BLaER1 (cell line): ENCODE measurements around the gene DMAP1.

Experiments
- H3K27ac ChIP-seq: shearing (Covaris generic); formaldehyde crosslinking; 2 replicates; pipeline ENCODE4 v1.8.1; 2022
- H3K27me3 ChIP-seq: shearing (Covaris generic); formaldehyde crosslinking; 2 replicates; pipeline ENCODE4 v1.8.1; 2022
- H3K36me3 ChIP-seq: shearing (Covaris generic); formaldehyde crosslinking; 2 replicates; pipeline ENCODE4 v1.8.1; 2022
- H3K4me1 ChIP-seq: shearing (Covaris generic); formaldehyde crosslinking; 2 replicates; pipeline ENCODE4 v1.8.1; 2022
- H3K4me2 ChIP-seq: shearing (Covaris generic); formaldehyde crosslinking; 2 replicates; pipeline ENCODE4 v1.8.1; 2022
- H3K4me3 ChIP-seq: shearing (Covaris generic); formaldehyde crosslinking; 2 replicates; pipeline ENCODE4 v1.8.1; 2022
- H3K9ac ChIP-seq: shearing (Covaris generic); formaldehyde crosslinking; 2 replicates; pipeline ENCODE4 v1.8.1; 2022
- H3K9me3 ChIP-seq: shearing (Covaris generic); formaldehyde crosslinking; 2 replicates; pipeline ENCODE4 v1.8.1; 2022
- H4K20me1 ChIP-seq: shearing (Covaris generic); formaldehyde crosslinking; 2 replicates; pipeline ENCODE4 v1.8.1; 2022
- Cebpa-rat ChIP-seq: shearing (Covaris generic); IDR thresholded peaks from 2 replicates; pipeline ENCODE4 v1.8.1; 2022

Gene DMAP1

GRCh38 chr1:44251486-44251885 lies 38.2 kb downstream of the DMAP1 start:
- no peak for TF ChIP-seq Cebpa-rat
- peaks cover 2% of the 10 kb centered on the region; the same call in 1 of the 2 replicates for H3K4me1 ChIP-seq
- peaks cover 72% of the 10 kb centered on the region for H3K36me3 ChIP-seq
- H3K9me3 ChIP-seq = no peaks in the 10 kb centered on the region
- H3K4me3 ChIP-seq = no peak overlapping the region
- H3K4me2 ChIP-seq = no peak overlapping the region
- peaks cover 47% of the 10 kb centered on the region for H4K20me1 ChIP-seq
- H3K9ac ChIP-seq = no peak overlapping the region
- H3K27me3 ChIP-seq = no peaks in the 10 kb centered on the region
- no peak overlapping the region for H3K27ac ChIP-seq

GRCh38 chr1:44251989-44252671 lies 38.9 kb downstream of the DMAP1 start:
- no peak overlapping the region for H3K4me2 ChIP-seq
- no peaks in the 10 kb centered on the region for H3K4me1 ChIP-seq
- H3K27me3 ChIP-seq = no peaks in the 10 kb centered on the region
- H3K4me3 ChIP-seq = no peak overlapping the region
- no peaks in the 10 kb centered on the region for H3K9me3 ChIP-seq
- no peak for TF ChIP-seq Cebpa-rat
- H3K27ac ChIP-seq = no peak overlapping the region
- H4K20me1 ChIP-seq = peaks cover 47% of the 10 kb centered on the region
- no peak overlapping the region for H3K9ac ChIP-seq
- peaks cover 70% of the 10 kb centered on the region for H3K36me3 ChIP-seq

- H3K9me3 ChIP-seq = no peaks in the 10 kb centered on the region
- H3K4me2 ChIP-seq = no peak overlapping the region
- no peak for TF ChIP-seq Cebpa-rat
- no peaks in the 10 kb centered on the region for H3K27me3 ChIP-seq
- peaks cover 54% of the 10 kb centered on the region for H4K20me1 ChIP-seq
- peaks cover 60% of the 10 kb centered on the region for H3K36me3 ChIP-seq
- H3K27ac ChIP-seq = no peak overlapping the region
- H3K4me1 ChIP-seq = peaks cover 9% of the 10 kb centered on the region; the same call in 1 of the 2 replicates
- H3K9ac ChIP-seq = no peak overlapping the region
- H3K4me3 ChIP-seq = no peak overlapping the region
Observed at GRCh38 chr1:44254392-44254910, 41.2 kb downstream of the DMAP1 start.

DNA sequence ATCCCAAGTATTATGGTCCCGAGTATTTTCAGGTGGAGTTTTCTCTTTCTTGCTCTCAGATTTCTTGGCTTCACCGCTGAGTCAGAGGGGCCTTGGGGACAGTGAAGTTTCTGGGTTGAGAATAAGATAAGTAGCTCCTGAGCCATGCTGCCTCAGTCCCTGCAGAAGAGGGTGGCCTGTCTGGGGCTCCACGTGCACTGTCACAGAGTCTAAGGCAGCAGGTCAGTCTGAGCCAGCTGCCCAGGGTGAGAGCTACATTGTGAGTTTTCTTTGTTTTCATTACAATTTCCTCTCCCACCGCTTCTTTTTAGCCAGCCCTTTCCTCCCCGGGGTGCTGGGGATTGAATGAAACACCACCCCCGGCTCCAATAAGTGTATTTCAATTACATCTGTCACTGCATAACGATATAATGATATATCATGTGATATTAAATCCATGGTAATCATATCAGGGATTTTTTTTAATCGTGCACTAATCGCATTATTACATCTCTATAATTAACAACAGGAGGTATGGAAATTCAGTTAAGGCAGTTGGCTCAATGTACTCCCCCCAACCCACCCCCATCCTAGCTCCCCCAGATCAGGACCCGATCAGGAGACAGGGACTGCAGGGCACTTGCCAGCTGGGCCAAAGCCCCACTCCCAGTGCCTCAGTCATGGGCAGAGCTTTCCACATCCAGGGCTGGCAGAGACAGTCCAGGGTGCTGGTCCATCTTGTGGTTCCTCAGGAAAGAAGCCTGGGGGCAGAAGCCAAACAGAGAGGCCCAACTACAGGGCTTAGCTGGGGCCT lies 43.7 kb downstream of the DMAP1 start:
- Histone ChIP-seq H3K4me2 (no peak overlapping the region), H3K9me3 (no peaks in the 10 kb centered on the region), H3K36me3 (peaks cover 55% of the 10 kb centered on the region), H3K9ac (no peak overlapping the region), H3K4me1 (peaks cover 9% of the 10 kb centered on the region; the same call in 1 of the 2 replicates), H4K20me1 (peaks cover 51% of the 10 kb centered on the region), H3K27ac (no peak overlapping the region), H3K4me3 (no peak overlapping the region), H3K27me3 (no peaks in the 10 kb centered on the region)
- no peak for TF ChIP-seq Cebpa-rat

- Histone ChIP-seq H3K4me2 (no peak overlapping the region), H3K4me1 (peaks cover 9% of the 10 kb centered on the region; the same call in 1 of the 2 replicates), H3K4me3 (no peak overlapping the region), H3K36me3 (peaks cover 66% of the 10 kb centered on the region), H4K20me1 (peaks cover 47% of the 10 kb centered on the region), H3K9me3 (no peaks in the 10 kb centered on the region), H3K27ac (no peak overlapping the region), H3K9ac (no peak overlapping the region), H3K27me3 (no peaks in the 10 kb centered on the region)
- TF ChIP-seq Cebpa-rat = no peak
Observed at GRCh38 chr1:44259090-44259489, 45.8 kb downstream of the DMAP1 start.

GRCh38 chr1:44260792-44261170 lies 47.5 kb downstream of the DMAP1 start:
- Histone ChIP-seq H3K4me2 (no peak overlapping the region), H3K4me3 (no peak overlapping the region), H3K9me3 (no peaks in the 10 kb centered on the region), H3K9ac (no peak overlapping the region), H3K36me3 (peaks cover 68% of the 10 kb centered on the region), H3K4me1 (peaks cover 9% of the 10 kb centered on the region; the same call in 1 of the 2 replicates), H3K27me3 (no peaks in the 10 kb centered on the region), H3K27ac (no peak overlapping the region), H4K20me1 (peaks cover 47% of the 10 kb centered on the region)
- no peak for TF ChIP-seq Cebpa-rat

DNA sequence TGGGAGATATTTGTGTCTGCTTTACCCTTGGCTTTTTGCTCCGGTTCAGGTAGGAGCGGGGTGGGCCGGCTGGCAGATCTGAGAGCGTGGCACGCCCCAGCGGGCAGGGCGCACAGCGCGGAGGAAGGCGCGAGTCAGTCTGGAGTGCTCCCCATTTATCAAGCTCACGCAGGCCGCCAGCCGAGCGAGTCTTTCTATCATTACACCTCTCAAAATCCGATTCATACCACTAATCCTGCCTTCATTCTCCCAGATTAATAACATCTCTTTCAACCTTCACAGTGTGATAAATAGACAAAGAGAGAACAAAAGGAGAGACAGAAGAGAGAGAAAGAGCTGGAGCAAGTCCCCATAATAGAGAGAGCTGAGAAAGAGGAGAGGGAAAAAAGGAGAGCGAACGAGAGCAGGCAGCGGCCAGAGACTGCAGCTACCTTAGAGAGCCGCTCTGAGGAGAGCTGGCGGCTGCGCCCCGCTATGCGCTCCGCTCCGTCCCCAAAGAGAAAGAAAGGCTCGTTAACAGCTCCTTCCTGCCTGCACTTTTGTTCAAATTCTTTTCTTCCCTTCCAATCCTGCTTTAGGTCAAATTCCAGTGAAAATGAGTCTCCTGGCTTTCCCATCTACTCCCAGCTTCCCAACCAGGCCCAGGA lies 48.0 kb downstream of the DMAP1 start:
- Histone ChIP-seq H3K4me2 (no peak overlapping the region), H3K4me1 (peaks cover 9% of the 10 kb centered on the region; the same call in 1 of the 2 replicates), H3K9me3 (no peaks in the 10 kb centered on the region), H3K4me3 (no peak overlapping the region), H3K9ac (no peak overlapping the region), H3K27me3 (no peaks in the 10 kb centered on the region), H3K36me3 (peaks cover 66% of the 10 kb centered on the region), H4K20me1 (peaks cover 47% of the 10 kb centered on the region), H3K27ac (no peak overlapping the region)
- no peak for TF ChIP-seq Cebpa-rat

DNA sequence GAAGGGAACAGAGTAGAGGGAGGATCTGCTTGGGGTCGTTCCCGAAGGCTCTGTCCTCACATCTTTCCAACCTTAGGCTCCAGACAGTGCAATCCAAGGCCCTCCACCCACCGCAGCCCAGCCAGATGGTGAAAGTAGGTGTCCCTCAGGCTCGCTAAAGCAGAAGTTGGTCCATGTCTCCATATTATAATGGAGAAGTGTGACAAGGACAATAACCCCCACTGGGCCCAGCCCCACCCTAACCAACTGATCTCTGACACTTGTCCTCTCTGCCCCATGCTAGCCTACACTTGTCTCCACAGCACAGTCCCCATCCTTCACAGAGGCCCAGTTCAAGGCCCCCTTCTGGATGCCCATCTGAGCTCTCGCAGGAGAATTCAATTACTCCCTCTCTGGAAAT lies 48.7 kb downstream of the DMAP1 start:
- no peak overlapping the region for H3K4me2 ChIP-seq
- H3K27me3 ChIP-seq = no peaks in the 10 kb centered on the region
- H3K4me1 ChIP-seq = peaks cover 9% of the 10 kb centered on the region; the same call in 1 of the 2 replicates
- H3K27ac ChIP-seq = no peak overlapping the region
- H3K4me3 ChIP-seq = no peak overlapping the region
- no peaks in the 10 kb centered on the region for H3K9me3 ChIP-seq
- H3K9ac ChIP-seq = no peak overlapping the region
- peaks cover 66% of the 10 kb centered on the region; the same call in 1 of the 2 replicates for H3K36me3 ChIP-seq
- no peak for TF ChIP-seq Cebpa-rat
- peaks cover 47% of the 10 kb centered on the region for H4K20me1 ChIP-seq

- Histone ChIP-seq H3K4me3 (no peak overlapping the region), H4K20me1 (peaks cover 46% of the 10 kb centered on the region), H3K4me2 (no peak overlapping the region), H3K27me3 (no peaks in the 10 kb centered on the region), H3K9me3 (no peaks in the 10 kb centered on the region), H3K36me3 (peaks cover 66% of the 10 kb centered on the region; the same call in 1 of the 2 replicates), H3K9ac (no peak overlapping the region), H3K4me1 (peaks cover 9% of the 10 kb centered on the region; the same call in 1 of the 2 replicates), H3K27ac (no peak overlapping the region)
- TF ChIP-seq Cebpa-rat = no peak
Observed at GRCh38 chr1:44262414-44262813, 49.1 kb downstream of the DMAP1 start.
